22Rv1 (cell line): ENCODE results near the gene LRP5.

Source experiments
- H3K27ac ChIP-seq: fragments of 450-650 bp; 2 replicates; pipeline ENCODE4 v1.5.1; 2017
- ZFX ChIP-seq: fragments of 450-650 bp; IDR thresholded peaks from 2 replicates; pipeline ENCODE4 v1.6.1; 2017; ENCODE audit warnings: antibody characterized with exemption, borderline replicate concordance
- TF ChIP-seq, protein P1 (sequence below): fragments of 450-650 bp; IDR thresholded peaks from 2 replicates; pipeline ENCODE4 v1.5.1; 2017; ENCODE audit warnings: mild to moderate bottlenecking

LRP5 gene

DNA sequence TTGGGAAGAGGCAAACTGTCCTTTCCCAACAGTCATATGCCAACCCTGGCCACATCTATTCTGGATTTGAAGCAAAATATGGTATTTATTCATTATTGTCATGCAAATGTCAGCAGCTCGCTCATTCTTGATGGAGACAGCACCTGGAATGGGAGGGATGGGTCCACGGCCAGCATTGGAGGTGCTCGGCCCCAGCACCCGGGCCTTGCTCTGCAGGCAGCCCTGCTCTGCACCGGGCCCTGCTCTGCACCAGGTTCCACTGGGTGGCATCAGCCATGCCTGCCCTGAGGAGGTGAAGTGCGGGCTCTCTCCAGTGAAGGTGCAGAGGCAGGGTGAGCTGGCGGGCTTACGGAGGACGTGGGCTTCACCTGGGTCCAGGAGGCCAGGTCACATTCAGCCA is 19.8 kb downstream of the LRP5 start:
- TF ChIP-seq, protein P1, sequence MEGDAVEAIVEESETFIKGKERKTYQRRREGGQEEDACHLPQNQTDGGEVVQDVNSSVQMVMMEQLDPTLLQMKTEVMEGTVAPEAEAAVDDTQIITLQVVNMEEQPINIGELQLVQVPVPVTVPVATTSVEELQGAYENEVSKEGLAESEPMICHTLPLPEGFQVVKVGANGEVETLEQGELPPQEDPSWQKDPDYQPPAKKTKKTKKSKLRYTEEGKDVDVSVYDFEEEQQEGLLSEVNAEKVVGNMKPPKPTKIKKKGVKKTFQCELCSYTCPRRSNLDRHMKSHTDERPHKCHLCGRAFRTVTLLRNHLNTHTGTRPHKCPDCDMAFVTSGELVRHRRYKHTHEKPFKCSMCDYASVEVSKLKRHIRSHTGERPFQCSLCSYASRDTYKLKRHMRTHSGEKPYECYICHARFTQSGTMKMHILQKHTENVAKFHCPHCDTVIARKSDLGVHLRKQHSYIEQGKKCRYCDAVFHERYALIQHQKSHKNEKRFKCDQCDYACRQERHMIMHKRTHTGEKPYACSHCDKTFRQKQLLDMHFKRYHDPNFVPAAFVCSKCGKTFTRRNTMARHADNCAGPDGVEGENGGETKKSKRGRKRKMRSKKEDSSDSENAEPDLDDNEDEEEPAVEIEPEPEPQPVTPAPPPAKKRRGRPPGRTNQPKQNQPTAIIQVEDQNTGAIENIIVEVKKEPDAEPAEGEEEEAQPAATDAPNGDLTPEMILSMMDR = no peak
- TF ChIP-seq ZFX = no peak

GRCh38 chr11:68333173-68333572 is 20.8 kb downstream of the LRP5 start:
- TF ChIP-seq ZFX = no peak
- TF ChIP-seq, protein P1 = no peak
- H3K27ac ChIP-seq = no peak overlapping the region

More for the DNA sequence above, 19.8 kb downstream of the LRP5 start:
- no peak overlapping the region for H3K27ac ChIP-seq

DNA sequence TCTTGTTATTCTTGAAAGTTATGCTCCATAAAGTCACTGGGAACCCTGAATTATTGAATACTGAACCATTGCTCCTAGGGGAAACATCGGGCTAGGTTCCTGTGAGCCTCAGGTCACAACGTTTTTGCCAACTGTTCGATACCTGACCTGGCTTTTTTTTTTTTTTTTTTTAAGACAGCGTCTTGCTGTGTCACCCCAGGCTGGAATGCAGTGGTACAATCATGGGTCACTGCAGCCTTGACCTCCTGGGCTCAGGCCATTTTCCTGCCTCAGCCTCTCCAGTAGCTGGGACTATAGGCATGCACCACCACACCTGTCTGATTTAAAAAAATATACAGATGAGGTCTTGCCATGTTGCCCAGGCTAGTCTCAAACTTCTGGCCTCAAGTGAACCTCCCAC is 22.5 kb downstream of the LRP5 start:
- TF ChIP-seq, protein P1 = no peak
- TF ChIP-seq ZFX = no peak
- H3K27ac ChIP-seq = no peak overlapping the region

- TF ChIP-seq, protein P1 = no peak
- TF ChIP-seq ZFX = no peak
- H3K27ac ChIP-seq = no peak overlapping the region
Observed at GRCh38 chr11:68335683-68336082, 23.3 kb downstream of the LRP5 start.

GRCh38 chr11:68336716-68337115 is 24.3 kb downstream of the LRP5 start:
- no peak overlapping the region for H3K27ac ChIP-seq
- TF ChIP-seq ZFX = no peak
- TF ChIP-seq, protein P1 = no peak

DNA sequence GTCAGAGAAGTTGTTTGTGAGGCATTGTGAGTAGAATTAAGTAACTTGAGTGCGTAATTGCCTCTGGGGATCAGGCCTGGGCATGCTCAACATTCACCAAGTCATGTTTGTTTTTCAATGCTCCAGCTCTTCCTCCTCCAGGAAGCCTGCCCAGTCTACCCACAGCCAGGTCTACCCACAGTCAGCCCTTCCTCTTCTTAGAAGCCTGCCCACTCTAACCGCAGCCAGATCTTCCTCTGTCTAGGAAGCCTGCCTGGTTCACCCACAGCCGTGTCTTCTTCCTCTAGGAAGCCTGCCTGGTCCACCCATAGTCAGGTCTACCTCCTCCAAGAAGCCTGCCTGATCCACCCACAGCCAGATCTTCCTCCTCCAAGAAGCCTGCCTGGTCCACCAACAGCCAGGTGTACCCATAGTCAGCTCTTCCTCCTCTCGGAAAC is 25.0 kb downstream of the LRP5 start:
- H3K27ac ChIP-seq = no peak overlapping the region
- TF ChIP-seq, protein P1 = no peak
- TF ChIP-seq ZFX = no peak

DNA sequence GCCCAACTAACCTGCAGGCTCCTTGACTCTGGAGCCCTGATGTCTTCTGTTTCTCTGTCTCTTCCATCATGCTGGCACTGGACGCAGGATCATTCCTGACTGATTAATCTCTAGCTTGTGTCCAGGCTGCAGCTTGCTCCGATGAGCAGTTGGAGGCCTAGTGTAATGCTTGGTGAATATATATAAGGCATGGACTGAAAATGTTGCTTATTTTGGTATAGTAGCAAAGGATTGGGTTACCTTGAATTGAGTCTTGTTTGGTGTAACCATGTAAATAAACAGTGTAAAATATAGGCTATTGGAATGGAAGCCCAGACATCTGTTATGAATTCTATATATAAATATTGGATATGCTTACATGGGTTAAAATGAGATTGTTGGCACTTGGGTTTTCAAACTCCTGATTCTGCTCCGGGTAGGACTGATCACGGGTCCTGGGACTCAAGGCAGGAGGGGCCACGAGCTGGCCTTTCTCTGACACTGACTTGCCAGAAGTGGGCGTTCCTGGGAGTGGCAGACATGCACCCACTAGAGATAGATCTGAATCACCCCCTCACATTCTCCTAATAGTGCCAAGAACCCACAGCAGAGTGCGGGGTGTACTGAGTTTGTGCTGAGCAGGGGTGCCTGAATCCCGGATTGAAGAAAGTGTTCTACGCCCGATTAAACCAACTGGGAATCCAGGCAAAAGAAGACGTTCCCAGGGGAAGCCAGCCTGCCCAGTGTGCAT is 25.8 kb downstream of the LRP5 start:
- TF ChIP-seq ZFX = no peak
- no peak overlapping the region for H3K27ac ChIP-seq
